Mesothelial cell of epicardium (in vitro differentiated cells): ENCODE measurements around the gene SPRR1B. TPM values are rescaled to one million over a fixed set of nuclear protein-coding genes. Genes with fewer than 3 reads are reported as not detected.

Experiments used
- DNase-seq, 2 experiments: peaks; one replicate each; pipeline ENCODE4 v3.0.0; 2021; ENCODE audit warnings: low spot score in 2 of 2; ENCODE audit not compliant: unreplicated experiment in 2 of 2
- H3K27ac Mint-ChIP-seq: 2 replicates; pipeline ENCODE4 v1.8.0; 2021; ENCODE audit warnings: mixed read lengths
- H3K27me3 Mint-ChIP-seq: 2 replicates; pipeline ENCODE4 v1.8.0; 2021; ENCODE audit warnings: low read depth, mixed read lengths
- H3K36me3 Mint-ChIP-seq: 2 replicates; pipeline ENCODE4 v1.8.0; 2021; ENCODE audit warnings: mixed read lengths
- H3K4me1 Mint-ChIP-seq: 2 replicates; pipeline ENCODE4 v1.8.0; 2021; ENCODE audit warnings: mixed read lengths
- H3K4me3 Mint-ChIP-seq: 2 replicates; pipeline ENCODE4 v1.8.0; 2021; ENCODE audit warnings: mild to moderate bottlenecking, moderate library complexity, mixed read lengths
- H3K9me3 Mint-ChIP-seq: 2 replicates; pipeline ENCODE4 v1.8.0; 2021; ENCODE audit warnings: mixed read lengths
- total RNA-seq: library from RNA; stranded (reverse); gene quantifications from 3 replicates; pipeline ENCODE4 v1.2.1, GENCODE V29; 2021
- TF ChIP-seq, protein P1 (sequence below): fragments of 200-600 bp; sonication (generic); IDR thresholded peaks from one replicate; pipeline ENCODE4 v1.5.0; 2021; ENCODE audit warnings: antibody characterized with exemption; ENCODE audit not compliant: unreplicated experiment

Gene SPRR1B
- total RNA-seq, 1 donor from 2014 or later: not detected

DNA sequence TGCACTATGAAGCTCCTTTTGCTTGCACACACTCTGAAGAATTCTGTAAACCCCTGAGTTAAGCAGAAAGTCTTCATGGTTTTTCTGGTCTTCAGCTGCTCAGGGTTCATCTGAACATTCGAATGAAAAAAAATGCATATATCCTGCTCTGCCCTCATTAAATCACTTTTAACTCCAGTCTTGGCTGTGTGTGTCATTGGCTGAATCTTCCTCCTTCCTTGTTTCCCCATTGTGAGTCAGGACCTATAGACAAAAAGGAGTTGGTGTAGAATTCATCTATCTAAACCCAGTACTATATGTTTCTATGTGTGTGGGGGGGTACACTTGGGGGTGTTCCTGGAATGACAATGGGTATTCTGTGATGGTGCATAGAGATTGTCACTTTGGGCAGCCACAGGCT is 6.6 kb upstream of the SPRR1B start:
- TF ChIP-seq, protein P1, sequence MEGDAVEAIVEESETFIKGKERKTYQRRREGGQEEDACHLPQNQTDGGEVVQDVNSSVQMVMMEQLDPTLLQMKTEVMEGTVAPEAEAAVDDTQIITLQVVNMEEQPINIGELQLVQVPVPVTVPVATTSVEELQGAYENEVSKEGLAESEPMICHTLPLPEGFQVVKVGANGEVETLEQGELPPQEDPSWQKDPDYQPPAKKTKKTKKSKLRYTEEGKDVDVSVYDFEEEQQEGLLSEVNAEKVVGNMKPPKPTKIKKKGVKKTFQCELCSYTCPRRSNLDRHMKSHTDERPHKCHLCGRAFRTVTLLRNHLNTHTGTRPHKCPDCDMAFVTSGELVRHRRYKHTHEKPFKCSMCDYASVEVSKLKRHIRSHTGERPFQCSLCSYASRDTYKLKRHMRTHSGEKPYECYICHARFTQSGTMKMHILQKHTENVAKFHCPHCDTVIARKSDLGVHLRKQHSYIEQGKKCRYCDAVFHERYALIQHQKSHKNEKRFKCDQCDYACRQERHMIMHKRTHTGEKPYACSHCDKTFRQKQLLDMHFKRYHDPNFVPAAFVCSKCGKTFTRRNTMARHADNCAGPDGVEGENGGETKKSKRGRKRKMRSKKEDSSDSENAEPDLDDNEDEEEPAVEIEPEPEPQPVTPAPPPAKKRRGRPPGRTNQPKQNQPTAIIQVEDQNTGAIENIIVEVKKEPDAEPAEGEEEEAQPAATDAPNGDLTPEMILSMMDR: no peak
- Mint-ChIP-seq H3K36me3 (no peaks in the 10 kb centered on the region), H3K9me3 (peaks cover 9% of the 10 kb centered on the region), H3K4me1 (peaks cover 6% of the 10 kb centered on the region), H3K4me3 (no peak overlapping the region), H3K27me3 (peaks cover 6% of the 10 kb centered on the region), H3K27ac (no peak overlapping the region)
- DNase-seq: no peak

DNA sequence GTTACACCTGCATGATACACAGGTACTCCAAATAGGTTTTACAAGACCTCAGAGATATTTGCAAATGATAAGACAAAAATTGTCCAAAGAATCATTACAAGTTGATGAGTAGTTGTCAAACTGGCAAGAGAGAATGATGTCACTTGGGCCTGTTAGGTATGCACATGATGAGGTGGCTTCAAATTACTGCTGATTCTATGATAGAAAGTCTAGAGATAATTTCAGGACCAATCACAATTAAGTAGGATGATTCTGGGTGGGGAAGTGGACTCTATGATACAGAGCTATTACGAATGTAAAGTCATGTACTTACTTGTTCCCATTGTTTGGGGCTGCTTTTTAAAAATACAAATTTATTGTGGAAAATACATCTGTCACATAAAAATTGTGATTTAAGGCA is 5.2 kb upstream of the SPRR1B start:
- TF ChIP-seq, protein P1: no peak
- Mint-ChIP-seq H3K27me3 (peaks cover 4% of the 10 kb centered on the region), H3K9me3 (peaks cover 6% of the 10 kb centered on the region), H3K36me3 (no peaks in the 10 kb centered on the region), H3K4me3 (no peak overlapping the region), H3K27ac (no peak overlapping the region), H3K4me1 (peaks cover 6% of the 10 kb centered on the region)
- DNase-seq: no peak

DNA sequence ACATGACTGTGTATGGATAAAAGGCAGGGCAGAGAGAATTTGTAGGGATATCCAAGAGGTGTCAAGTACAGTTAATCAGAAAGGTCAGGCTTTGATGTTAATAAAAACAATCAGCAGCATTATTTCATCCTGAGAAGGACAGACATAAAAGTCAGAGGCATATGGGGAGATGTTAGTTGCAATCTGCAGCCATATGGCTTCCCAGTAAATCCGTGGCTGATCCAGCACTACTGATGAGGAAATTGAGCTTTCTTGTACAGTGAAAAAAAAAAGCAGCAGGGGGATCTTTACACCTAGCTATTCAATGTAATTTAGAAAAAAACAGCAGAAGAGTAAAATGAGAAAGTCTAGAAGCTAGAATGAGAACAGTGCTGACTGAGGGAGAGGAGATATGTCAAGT is 2.2 kb upstream of the SPRR1B start:
- H3K4me1 Mint-ChIP-seq: no peaks in the 10 kb centered on the region
- H3K9me3 Mint-ChIP-seq: peaks cover 6% of the 10 kb centered on the region
- TF ChIP-seq, protein P1: no peak

GRCh38 chr1:153032073-153032472 is 1.1 kb downstream of the SPRR1B start:
- H3K36me3 Mint-ChIP-seq: no peaks in the 10 kb centered on the region
- H3K27ac Mint-ChIP-seq: no peak overlapping the region
- H3K4me1 Mint-ChIP-seq: no peaks in the 10 kb centered on the region
- peaks cover 29% of the 10 kb centered on the region for H3K27me3 Mint-ChIP-seq
- TF ChIP-seq, protein P1: no peak
- no peak overlapping the region for H3K4me3 Mint-ChIP-seq
- no peak for DNase-seq
- H3K9me3 Mint-ChIP-seq: peaks cover 6% of the 10 kb centered on the region

More for the DNA sequence above, 2.2 kb upstream of the SPRR1B start:
- H3K36me3 Mint-ChIP-seq: no peaks in the 10 kb centered on the region
- H3K27me3 Mint-ChIP-seq: peaks cover 15% of the 10 kb centered on the region
- DNase-seq: no peak
- H3K27ac Mint-ChIP-seq: no peak overlapping the region
- H3K4me3 Mint-ChIP-seq: no peak overlapping the region

DNA sequence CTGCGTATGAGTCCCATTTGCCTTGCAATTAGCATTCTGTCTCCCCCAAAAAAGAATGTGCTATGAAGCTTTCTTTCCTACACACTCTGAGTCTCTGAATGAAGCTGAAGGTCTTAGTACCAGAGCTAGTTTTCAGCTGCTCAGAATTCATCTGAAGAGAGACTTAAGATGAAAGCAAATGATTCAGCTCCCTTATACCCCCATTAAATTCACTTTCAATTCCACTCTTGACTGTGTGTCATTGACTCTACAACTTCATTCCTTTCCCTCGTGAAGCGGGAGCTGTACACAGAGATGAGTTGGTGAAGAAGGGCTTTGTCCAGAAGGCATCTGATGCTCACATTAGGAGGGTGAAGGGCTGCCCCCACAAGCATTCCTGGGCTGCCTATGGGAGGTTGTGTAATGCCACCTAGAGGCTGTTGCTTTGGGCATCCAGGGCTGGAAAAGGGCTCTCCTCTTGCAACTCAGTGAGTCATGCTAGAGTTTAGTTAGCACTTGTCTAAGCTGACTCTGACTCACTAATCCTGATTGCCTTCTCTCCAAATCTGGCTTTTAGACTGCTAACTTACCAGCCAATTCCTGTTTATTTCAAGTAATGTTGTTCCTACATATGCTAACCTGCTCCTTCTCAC is 1.8 kb downstream of the SPRR1B start:
- Mint-ChIP-seq H3K9me3 (peaks cover 6% of the 10 kb centered on the region), H3K27ac (no peak overlapping the region), H3K4me1 (no peaks in the 10 kb centered on the region), H3K36me3 (no peaks in the 10 kb centered on the region), H3K4me3 (no peak overlapping the region), H3K27me3 (peaks cover 31% of the 10 kb centered on the region)
- no peak for DNase-seq
- TF ChIP-seq, protein P1: no peak
